NCI-H146 (cell line): ENCODE data around the gene DLG2.
"Not testable (repeated sequence)": the region's sequence is repeated elsewhere in the genome, so short reads cannot be mapped to it uniquely, and the experiment has no call there.

Experiments used
- DNase-seq: peaks from one replicate; lab custom pipeline; 2025; lab: John Stamatoyannopoulos, UW

The DLG2 gene

GRCh38 chr11:83449338-83449913 lies 2177.7 kb downstream of the DLG2 start:
- DNase-seq: no peak

- DNase-seq: no peak
Measured at GRCh38 chr11:83448686-83449085, 2178.5 kb downstream of the DLG2 start.

GRCh38 chr11:83443880-83444279 lies 2183.3 kb downstream of the DLG2 start:
- DNase-seq: not testable (repeated sequence)

GRCh38 chr11:83441601-83442000 lies 2185.5 kb downstream of the DLG2 start:
- no peak for DNase-seq

GRCh38 chr11:83441171-83441570 lies 2186.0 kb downstream of the DLG2 start:
- DNase-seq: no peak

GRCh38 chr11:83438438-83438837 lies 2188.7 kb downstream of the DLG2 start:
- DNase-seq: no peak

- DNase-seq: no peak
Measured at GRCh38 chr11:83437939-83438338, 2189.2 kb downstream of the DLG2 start.

GRCh38 chr11:83436855-83437254 lies 2190.3 kb downstream of the DLG2 start:
- DNase-seq: no peak

GRCh38 chr11:83434812-83435211 lies 2192.3 kb downstream of the DLG2 start:
- not testable (repeated sequence) for DNase-seq

GRCh38 chr11:83427943-83428342 lies 2199.2 kb downstream of the DLG2 start:
- DNase-seq: no peak

GRCh38 chr11:83427501-83427900 lies 2199.6 kb downstream of the DLG2 start:
- DNase-seq: no peak

- no peak for DNase-seq
Measured at GRCh38 chr11:83425137-83425466, 2202.0 kb downstream of the DLG2 start.

- DNase-seq: no peak
Measured at GRCh38 chr11:83424376-83425136, 2202.6 kb downstream of the DLG2 start.

- not testable (repeated sequence) for DNase-seq
Measured at GRCh38 chr11:83422641-83423040, 2204.5 kb downstream of the DLG2 start.

GRCh38 chr11:83410605-83411565 lies 2216.3 kb downstream of the DLG2 start:
- DNase-seq: no peak

- no peak for DNase-seq
Measured at GRCh38 chr11:83409891-83410290, 2217.3 kb downstream of the DLG2 start.

- no peak for DNase-seq
Measured at GRCh38 chr11:83409476-83409875, 2217.7 kb downstream of the DLG2 start.

- DNase-seq: no peak
Measured at GRCh38 chr11:83408946-83409345, 2218.2 kb downstream of the DLG2 start.
